Epithelial cell of esophagus (primary cell): ENCODE measurements around the gene SDCCAG8.
A peak's percentile ranks its signal among the peaks of the same experiment; 100 is the strongest.

Experiments used
- DNase-seq: peaks from one replicate; pipeline ENCODE4 v3.0.0; 2010; ENCODE audit warnings: low read depth
- H3K4me3 ChIP-seq: 2 replicates; pipeline ENCODE4 v1.5.1; 2011; ENCODE audit warnings: mild to moderate bottlenecking, low read length, control low read depth
- TF ChIP-seq, protein P1 (sequence below): IDR thresholded peaks from 2 replicates; pipeline ENCODE4 v1.5.1; 2011; ENCODE audit warnings: low read depth, mild to moderate bottlenecking, low read length, control low read depth, inconsistent platforms; ENCODE audit not compliant: insufficient read depth; ENCODE audit errors: missing control alignments

The SDCCAG8 gene

GRCh38 chr1:243496806-243497205 is 241.0 kb downstream of the SDCCAG8 start:
- DNase-seq: no peak
- TF ChIP-seq, protein P1, sequence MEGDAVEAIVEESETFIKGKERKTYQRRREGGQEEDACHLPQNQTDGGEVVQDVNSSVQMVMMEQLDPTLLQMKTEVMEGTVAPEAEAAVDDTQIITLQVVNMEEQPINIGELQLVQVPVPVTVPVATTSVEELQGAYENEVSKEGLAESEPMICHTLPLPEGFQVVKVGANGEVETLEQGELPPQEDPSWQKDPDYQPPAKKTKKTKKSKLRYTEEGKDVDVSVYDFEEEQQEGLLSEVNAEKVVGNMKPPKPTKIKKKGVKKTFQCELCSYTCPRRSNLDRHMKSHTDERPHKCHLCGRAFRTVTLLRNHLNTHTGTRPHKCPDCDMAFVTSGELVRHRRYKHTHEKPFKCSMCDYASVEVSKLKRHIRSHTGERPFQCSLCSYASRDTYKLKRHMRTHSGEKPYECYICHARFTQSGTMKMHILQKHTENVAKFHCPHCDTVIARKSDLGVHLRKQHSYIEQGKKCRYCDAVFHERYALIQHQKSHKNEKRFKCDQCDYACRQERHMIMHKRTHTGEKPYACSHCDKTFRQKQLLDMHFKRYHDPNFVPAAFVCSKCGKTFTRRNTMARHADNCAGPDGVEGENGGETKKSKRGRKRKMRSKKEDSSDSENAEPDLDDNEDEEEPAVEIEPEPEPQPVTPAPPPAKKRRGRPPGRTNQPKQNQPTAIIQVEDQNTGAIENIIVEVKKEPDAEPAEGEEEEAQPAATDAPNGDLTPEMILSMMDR: no peak
- H3K4me3 ChIP-seq: no peak overlapping the region

DNA sequence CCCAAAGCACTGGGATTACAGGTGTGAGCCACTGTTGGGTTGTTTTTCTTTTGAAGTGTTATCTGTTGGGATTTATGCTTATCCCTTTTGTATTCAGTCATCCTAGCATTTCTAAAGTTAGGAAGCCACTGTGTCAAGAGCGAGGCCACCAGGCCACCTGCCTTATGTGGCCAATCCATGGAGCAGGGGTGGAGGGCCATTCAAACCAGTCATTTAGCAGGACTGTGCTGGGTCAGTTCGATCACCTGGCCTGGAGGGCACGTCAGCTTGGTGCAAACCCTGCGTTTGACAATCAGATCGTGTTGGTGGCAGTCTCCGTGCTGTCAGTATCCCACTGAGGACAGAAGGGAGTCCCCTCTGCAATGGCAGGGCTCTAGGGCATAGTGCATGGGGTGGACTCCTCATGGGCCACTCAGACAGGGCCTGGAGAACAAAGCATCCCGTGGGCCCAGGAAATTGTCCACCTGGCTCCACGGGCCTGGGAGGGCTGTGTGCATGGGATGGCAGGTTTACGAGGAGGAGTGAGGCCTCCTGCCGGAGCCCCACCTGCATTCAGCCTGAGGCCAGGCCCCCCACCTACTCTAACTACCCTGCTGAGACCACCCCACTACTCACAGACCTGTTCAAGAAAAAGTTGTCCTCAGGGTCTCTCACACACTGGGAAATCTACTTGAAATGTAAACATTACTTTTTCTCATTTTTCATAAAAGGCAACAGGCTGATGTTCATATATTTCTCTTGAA is 242.3 kb downstream of the SDCCAG8 start:
- TF ChIP-seq, protein P1: no peak
- H3K4me3 ChIP-seq: no peak overlapping the region
- no peak for DNase-seq

DNA sequence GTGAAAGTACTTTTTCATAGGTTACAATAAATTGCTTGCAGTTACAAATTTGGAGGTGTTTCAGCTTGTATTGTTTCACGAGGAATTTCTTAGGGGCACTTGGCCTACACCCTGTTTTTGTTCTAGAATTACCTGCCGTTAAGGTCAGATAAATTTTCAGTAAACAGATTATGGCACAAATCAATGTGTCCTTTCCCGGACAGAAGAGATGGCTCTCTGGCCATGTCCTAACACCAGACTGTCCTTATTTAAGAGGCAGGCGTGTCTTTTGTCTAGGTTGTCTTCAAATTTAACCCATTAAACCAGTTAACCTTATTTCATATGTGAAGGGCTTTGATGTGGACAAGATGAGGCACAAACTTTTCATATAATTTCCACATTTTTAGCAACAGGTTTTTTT is 243.4 kb downstream of the SDCCAG8 start:
- no peak for DNase-seq
- TF ChIP-seq, protein P1: no peak
- H3K4me3 ChIP-seq: no peak overlapping the region

GRCh38 chr1:243499711-243500110 is 243.9 kb downstream of the SDCCAG8 start:
- TF ChIP-seq, protein P1: no peak
- no peak for DNase-seq

GRCh38 chr1:243500512-243500911 is 244.7 kb downstream of the SDCCAG8 start:
- H3K4me3 ChIP-seq: no peak overlapping the region
- TF ChIP-seq, protein P1: no peak
- DNase-seq: no peak

More at GRCh38 chr1:243499711-243500110, 243.9 kb downstream of the SDCCAG8 start:
- no peak overlapping the region for H3K4me3 ChIP-seq

DNA sequence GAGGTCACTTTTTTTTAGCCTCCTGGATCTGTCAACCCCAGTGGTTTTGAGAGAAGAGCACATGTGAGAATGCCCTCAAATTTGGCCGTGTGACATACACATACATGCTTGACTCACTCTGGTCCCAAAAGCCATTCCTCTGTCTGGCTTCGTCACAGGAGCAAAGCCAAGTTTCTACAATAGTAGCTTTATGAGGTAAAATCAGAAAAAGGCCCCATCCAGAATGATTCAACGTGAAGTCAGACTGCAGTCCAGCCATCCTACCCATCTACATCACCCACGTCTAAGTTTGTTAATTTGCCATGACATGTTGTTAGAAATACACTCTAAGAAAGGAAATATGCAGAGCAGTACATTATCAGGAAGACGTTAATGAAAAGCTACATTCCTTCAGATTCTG is 245.2 kb downstream of the SDCCAG8 start:
- no peak overlapping the region for H3K4me3 ChIP-seq
- TF ChIP-seq, protein P1: no peak
- peak; percentile 76 for DNase-seq

GRCh38 chr1:243503155-243503554 is 247.3 kb downstream of the SDCCAG8 start:
- no peak for DNase-seq
- no peak overlapping the region for H3K4me3 ChIP-seq
- TF ChIP-seq, protein P1: no peak
